ENCODE results near the gene TMED3. TPM values are rescaled to one million over a fixed set of nuclear protein-coding genes. Genes with fewer than 3 reads are reported as not detected.
A peak's percentile ranks its signal among the peaks of the same experiment; 100 is the strongest.

TMED3 gene
- total and polyA plus RNA-seq, 9 of the 15 experiments (the other 6 are each of a cell fraction or from before 2014, with no cell fraction given), result 6.1 to 89.6 (median 51.4) TPM

DNA sequence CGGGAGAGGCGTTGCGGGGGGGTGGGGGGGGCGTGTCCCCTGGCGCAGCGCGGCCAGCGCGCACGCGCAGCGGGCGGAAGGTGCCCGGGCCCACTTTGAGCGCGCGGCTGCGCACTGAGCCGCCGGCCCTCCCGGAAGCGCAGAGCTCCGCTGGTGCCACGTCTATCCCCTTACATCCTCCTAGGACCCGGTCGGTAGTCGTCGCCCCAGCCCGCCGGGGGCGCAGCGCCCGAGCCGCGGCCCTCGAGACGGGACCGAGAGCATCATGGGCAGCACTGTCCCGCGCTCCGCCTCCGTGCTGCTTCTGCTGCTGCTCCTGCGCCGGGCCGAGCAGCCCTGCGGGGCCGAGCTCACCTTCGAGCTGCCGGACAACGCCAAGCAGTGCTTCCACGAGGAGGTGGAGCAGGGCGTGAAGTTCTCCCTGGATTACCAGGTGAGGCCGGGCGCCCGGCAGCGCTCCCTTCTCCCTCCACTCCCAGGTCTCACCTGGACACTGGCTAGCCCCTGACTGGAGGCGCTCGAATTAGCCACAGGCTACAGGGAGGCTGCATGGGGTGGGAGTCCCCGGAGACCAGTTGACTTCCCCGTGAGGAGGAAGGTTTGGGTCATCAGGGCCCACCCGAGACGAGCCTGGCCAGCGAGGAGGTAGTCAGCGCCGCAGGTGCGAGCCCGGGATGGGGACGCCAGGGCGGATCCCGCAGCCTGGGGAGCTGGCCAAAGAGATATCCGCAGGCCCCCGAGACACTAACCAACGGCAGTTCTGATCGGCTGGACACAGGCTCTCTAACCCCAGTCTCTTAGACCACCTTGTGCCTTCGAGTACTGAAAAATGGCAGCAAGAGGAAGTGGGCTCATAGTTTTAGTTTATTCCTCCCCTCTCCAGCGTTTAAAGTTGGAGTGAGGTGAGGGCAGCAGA lies at the start of gene TMED3 (continued):
- TF ChIP-seq NKRF (IDR thresholded peaks at IDR 0.05; ENCODE audit: borderline replicate concordance) (no peak), ZNF511 (CRISPR knock-in tag; IDR thresholded peaks at IDR 0.05) (peak; percentile 77), KLF16 (IDR thresholded peaks at IDR 0.05) (no peak), ZBTB9 (CRISPR knock-in tag; IDR thresholded peaks at IDR 0.05) (no peak), ZNF41 (CRISPR knock-in tag; conservative IDR thresholded peaks at IDR 0.05) (no peak), ZNF830 (CRISPR knock-in tag; IDR thresholded peaks at IDR 0.05) (no peak), MTA2 (IDR thresholded peaks at IDR 0.05; ENCODE audit: low read depth) (no peak), NCOR1 (IDR thresholded peaks at IDR 0.05) (no peak), ZBTB33 (CRISPR knock-in tag; IDR thresholded peaks at IDR 0.05) (no peak), MLLT1 (IDR thresholded peaks at IDR 0.05) (no peak)
- TF ChIP-seq, protein P1, sequence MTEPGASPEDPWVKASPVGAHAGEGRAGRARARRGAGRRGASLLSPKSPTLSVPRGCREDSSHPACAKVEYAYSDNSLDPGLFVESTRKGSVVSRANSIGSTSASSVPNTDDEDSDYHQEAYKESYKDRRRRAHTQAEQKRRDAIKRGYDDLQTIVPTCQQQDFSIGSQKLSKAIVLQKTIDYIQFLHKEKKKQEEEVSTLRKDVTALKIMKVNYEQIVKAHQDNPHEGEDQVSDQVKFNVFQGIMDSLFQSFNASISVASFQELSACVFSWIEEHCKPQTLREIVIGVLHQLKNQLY (CRISPR knock-in tag; conservative IDR thresholded peaks at IDR 0.05), result no peak
- TF ChIP-seq, protein P2, sequence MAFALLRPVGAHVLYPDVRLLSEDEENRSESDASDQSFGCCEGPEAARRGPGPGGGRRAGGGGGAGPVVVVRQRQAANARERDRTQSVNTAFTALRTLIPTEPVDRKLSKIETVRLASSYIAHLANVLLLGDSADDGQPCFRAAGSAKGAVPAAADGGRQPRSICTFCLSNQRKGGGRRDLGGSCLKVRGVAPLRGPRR (CRISPR knock-in tag; IDR thresholded peaks at IDR 0.05), result no peak
- TF ChIP-seq, protein P3, sequence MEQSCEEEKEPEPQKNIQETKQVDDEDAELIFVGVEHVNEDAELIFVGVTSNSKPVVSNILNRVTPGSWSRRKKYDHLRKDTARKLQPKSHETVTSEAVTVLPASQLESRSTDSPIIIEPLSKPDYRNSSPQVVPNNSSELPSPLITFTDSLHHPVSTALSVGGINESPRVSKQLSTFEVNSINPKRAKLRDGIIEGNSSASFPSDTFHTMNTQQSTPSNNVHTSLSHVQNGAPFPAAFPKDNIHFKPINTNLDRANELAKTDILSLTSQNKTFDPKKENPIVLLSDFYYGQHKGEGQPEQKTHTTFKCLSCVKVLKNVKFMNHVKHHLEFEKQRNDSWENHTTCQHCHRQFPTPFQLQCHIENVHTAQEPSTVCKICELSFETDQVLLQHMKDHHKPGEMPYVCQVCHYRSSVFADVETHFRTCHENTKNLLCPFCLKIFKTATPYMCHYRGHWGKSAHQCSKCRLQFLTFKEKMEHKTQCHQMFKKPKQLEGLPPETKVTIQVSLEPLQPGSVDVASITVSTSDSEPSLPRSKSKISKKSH (CRISPR knock-in tag; IDR thresholded peaks at IDR 0.05), result no peak
